ENCODE data around the gene KCNA2.

KCNA2 gene

GRCh38 chr1:110544753-110545152 is 61.4 kb downstream of the KCNA2 start:
- POLR2A ChIA-PET: no interaction called here
- CTCF ChIA-PET: interaction anchor here (1.0 to 2.5 kb wide), 2 partner anchors 11 to 75 kb away, joined by 3 to 8 read pairs; no protein-coding TSS in a partner anchor
- no peak for TF ChIP-seq CTCF (IDR thresholded peaks at IDR 0.05; ENCODE audit: control extremely low read depth, extremely low read depth, low read depth, missing control alignments)
- no peak for DNase-seq (ENCODE audit: extremely low spot score)

Measured in GM10248 (cell line).